ENCODE results near the gene PHTF2. TPM values are rescaled to one million over a fixed set of nuclear protein-coding genes. Genes with fewer than 3 reads are reported as not detected.

PHTF2 gene
- total and polyA plus RNA-seq, 10 of the 15 experiments (the other 5 are each of a cell fraction or from before 2014, with no cell fraction given): 12.9 to 41.8 (median 27.0) TPM

DNA sequence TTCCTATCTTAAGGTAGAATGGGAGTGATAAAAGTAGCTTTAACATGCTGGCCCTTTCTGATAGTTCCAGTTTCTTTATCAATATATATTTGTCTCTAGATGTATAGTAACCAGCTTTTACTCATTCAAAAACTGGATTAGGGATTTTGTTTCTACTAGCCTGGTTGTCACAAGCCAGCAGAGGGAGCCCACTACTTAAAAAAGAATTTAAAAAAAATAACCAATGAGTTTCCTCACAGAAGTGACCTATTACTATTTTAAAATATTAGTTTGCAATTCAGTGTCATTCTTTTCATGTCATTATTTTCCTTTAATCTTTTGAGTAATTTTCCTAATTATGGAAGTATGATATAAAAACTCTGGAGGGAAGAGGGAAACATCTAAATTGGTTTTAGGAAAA, 142.1 kb downstream of the PHTF2 start (continued):
- TF ChIP-seq, protein P1, sequence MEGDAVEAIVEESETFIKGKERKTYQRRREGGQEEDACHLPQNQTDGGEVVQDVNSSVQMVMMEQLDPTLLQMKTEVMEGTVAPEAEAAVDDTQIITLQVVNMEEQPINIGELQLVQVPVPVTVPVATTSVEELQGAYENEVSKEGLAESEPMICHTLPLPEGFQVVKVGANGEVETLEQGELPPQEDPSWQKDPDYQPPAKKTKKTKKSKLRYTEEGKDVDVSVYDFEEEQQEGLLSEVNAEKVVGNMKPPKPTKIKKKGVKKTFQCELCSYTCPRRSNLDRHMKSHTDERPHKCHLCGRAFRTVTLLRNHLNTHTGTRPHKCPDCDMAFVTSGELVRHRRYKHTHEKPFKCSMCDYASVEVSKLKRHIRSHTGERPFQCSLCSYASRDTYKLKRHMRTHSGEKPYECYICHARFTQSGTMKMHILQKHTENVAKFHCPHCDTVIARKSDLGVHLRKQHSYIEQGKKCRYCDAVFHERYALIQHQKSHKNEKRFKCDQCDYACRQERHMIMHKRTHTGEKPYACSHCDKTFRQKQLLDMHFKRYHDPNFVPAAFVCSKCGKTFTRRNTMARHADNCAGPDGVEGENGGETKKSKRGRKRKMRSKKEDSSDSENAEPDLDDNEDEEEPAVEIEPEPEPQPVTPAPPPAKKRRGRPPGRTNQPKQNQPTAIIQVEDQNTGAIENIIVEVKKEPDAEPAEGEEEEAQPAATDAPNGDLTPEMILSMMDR (IDR thresholded peaks at IDR 0.05 in 2 of 3, conservative IDR thresholded peaks at IDR 0.05 in 1 of 3; ENCODE audit: control insufficient read depth in 2 of 3, extremely low read depth in 1 of 3, insufficient read depth in 1 of 3, low read depth in 3 of 3, low read length in 3 of 3): peak; percentile 44 to 66 (median 53); a peak in 5 of 6 replicates
- TF ChIP-seq RAD21 (IDR thresholded peaks at IDR 0.05; ENCODE audit: insufficient read depth, low read depth, low read length) (peak; percentile 73), ZNF207 (IDR thresholded peaks at IDR 0.05; ENCODE audit: borderline replicate concordance) (no peak), ESRRA (IDR thresholded peaks at IDR 0.05; ENCODE audit: low read length) (no peak), NBN (IDR thresholded peaks at IDR 0.05) (no peak), SIN3A (IDR thresholded peaks at IDR 0.05; ENCODE audit: low read depth, low read length) (no peak), NFYB (IDR thresholded peaks at IDR 0.05; ENCODE audit: insufficient read depth, low read depth, low read length) (no peak), RB1 (IDR thresholded peaks at IDR 0.05; ENCODE audit: borderline replicate concordance) (no peak), EZH2 (IDR thresholded peaks at IDR 0.05; ENCODE audit: borderline replicate concordance, control insufficient read depth, low read depth, low read length) (no peak), DPF2 (IDR thresholded peaks at IDR 0.05) (no peak), RAD51 (IDR thresholded peaks at IDR 0.05) (no peak), CBX5 (IDR thresholded peaks at IDR 0.05; ENCODE audit: low read depth) (no peak), SIX5 (IDR thresholded peaks at IDR 0.05; ENCODE audit: low read depth, low read length, severe bottlenecking) (no peak), TBL1XR1 (IDR thresholded peaks at IDR 0.05; ENCODE audit: low read depth, low read length) (no peak)
- TF ChIP-seq, protein P2, sequence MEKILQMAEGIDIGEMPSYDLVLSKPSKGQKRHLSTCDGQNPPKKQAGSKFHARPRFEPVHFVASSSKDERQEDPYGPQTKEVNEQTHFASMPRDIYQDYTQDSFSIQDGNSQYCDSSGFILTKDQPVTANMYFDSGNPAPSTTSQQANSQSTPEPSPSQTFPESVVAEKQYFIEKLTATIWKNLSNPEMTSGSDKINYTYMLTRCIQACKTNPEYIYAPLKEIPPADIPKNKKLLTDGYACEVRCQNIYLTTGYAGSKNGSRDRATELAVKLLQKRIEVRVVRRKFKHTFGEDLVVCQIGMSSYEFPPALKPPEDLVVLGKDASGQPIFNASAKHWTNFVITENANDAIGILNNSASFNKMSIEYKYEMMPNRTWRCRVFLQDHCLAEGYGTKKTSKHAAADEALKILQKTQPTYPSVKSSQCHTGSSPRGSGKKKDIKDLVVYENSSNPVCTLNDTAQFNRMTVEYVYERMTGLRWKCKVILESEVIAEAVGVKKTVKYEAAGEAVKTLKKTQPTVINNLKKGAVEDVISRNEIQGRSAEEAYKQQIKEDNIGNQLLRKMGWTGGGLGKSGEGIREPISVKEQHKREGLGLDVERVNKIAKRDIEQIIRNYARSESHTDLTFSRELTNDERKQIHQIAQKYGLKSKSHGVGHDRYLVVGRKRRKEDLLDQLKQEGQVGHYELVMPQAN (conservative IDR thresholded peaks at IDR 0.05): no peak
- TF ChIP-seq, protein P3, sequence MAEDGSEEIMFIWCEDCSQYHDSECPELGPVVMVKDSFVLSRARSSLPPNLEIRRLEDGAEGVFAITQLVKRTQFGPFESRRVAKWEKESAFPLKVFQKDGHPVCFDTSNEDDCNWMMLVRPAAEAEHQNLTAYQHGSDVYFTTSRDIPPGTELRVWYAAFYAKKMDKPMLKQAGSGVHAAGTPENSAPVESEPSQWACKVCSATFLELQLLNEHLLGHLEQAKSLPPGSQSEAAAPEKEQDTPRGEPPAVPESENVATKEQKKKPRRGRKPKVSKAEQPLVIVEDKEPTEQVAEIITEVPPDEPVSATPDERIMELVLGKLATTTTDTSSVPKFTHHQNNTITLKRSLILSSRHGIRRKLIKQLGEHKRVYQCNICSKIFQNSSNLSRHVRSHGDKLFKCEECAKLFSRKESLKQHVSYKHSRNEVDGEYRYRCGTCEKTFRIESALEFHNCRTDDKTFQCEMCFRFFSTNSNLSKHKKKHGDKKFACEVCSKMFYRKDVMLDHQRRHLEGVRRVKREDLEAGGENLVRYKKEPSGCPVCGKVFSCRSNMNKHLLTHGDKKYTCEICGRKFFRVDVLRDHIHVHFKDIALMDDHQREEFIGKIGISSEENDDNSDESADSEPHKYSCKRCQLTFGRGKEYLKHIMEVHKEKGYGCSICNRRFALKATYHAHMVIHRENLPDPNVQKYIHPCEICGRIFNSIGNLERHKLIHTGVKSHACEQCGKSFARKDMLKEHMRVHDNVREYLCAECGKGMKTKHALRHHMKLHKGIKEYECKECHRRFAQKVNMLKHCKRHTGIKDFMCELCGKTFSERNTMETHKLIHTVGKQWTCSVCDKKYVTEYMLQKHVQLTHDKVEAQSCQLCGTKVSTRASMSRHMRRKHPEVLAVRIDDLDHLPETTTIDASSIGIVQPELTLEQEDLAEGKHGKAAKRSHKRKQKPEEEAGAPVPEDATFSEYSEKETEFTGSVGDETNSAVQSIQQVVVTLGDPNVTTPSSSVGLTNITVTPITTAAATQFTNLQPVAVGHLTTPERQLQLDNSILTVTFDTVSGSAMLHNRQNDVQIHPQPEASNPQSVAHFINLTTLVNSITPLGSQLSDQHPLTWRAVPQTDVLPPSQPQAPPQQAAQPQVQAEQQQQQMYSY (CRISPR knock-in tag; IDR thresholded peaks at IDR 0.05): no peak
- TF ChIP-seq, protein P4, sequence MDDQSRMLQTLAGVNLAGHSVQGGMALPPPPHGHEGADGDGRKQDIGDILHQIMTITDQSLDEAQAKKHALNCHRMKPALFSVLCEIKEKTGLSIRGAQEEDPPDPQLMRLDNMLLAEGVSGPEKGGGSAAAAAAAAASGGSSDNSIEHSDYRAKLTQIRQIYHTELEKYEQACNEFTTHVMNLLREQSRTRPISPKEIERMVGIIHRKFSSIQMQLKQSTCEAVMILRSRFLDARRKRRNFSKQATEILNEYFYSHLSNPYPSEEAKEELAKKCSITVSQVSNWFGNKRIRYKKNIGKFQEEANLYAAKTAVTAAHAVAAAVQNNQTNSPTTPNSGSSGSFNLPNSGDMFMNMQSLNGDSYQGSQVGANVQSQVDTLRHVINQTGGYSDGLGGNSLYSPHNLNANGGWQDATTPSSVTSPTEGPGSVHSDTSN (IDR thresholded peaks at IDR 0.05; ENCODE audit: insufficient replicate concordance, low read depth, low read length): no peak
- TF ChIP-seq, protein P5, sequence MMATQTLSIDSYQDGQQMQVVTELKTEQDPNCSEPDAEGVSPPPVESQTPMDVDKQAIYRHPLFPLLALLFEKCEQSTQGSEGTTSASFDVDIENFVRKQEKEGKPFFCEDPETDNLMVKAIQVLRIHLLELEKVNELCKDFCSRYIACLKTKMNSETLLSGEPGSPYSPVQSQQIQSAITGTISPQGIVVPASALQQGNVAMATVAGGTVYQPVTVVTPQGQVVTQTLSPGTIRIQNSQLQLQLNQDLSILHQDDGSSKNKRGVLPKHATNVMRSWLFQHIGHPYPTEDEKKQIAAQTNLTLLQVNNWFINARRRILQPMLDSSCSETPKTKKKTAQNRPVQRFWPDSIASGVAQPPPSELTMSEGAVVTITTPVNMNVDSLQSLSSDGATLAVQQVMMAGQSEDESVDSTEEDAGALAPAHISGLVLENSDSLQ (IDR thresholded peaks at IDR 0.05): no peak
